ENCODE data around the gene MINDY3.

DNA sequence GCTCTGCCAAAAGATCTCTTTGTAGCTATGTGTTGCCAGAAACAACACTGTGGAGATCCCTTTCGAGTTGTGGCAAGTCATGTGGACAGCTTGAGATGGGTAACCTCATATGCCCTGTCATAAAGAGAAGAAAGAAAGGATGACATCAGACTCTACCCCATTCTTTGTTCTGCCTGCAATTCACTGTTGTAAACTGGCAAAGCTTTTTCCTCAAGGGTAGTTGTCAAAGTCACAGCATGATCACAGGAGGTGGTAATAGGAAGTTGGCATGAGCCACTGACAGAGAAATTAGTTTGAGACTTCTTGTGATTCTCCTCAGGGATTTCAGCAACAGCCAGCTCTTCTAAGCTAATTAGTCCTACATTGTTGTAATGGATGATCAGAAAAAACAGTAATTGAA is 19.4 kb upstream of the MINDY3 start:
- TF ChIP-seq, protein P1, sequence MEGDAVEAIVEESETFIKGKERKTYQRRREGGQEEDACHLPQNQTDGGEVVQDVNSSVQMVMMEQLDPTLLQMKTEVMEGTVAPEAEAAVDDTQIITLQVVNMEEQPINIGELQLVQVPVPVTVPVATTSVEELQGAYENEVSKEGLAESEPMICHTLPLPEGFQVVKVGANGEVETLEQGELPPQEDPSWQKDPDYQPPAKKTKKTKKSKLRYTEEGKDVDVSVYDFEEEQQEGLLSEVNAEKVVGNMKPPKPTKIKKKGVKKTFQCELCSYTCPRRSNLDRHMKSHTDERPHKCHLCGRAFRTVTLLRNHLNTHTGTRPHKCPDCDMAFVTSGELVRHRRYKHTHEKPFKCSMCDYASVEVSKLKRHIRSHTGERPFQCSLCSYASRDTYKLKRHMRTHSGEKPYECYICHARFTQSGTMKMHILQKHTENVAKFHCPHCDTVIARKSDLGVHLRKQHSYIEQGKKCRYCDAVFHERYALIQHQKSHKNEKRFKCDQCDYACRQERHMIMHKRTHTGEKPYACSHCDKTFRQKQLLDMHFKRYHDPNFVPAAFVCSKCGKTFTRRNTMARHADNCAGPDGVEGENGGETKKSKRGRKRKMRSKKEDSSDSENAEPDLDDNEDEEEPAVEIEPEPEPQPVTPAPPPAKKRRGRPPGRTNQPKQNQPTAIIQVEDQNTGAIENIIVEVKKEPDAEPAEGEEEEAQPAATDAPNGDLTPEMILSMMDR (IDR thresholded peaks at IDR 0.05) = no peak
- no peak for TF ChIP-seq POLR2A (IDR thresholded peaks at IDR 0.05)
